Right lobe of liver (tissue), 4 donors: ENCODE measurements around the gene FAM174C.

Experiments
- CTCF ChIP-seq, 4 donors: fragments of 200-600 bp in 3 of 4; fragments of 450-650 bp in 1 of 4; IDR thresholded peaks; one replicate each; pipeline versions ENCODE4 v1.5.1 to v1.8.0; 2016 to 2022; ENCODE audit warnings: antibody characterized with exemption in 4 of 4, mild to moderate bottlenecking in 2 of 4
- POLR2A ChIP-seq: fragments of 450-650 bp; IDR thresholded peaks from one replicate; pipeline ENCODE4 v1.6.1; 2017; ENCODE audit warnings: antibody characterized with exemption, mild to moderate bottlenecking
- donor health status: DM: no; HTN: no; CAD: no.
- donor health status: DM: no; HTN: no; CAD: no.
- donor health status: DM: no; HTN: yes; CAD: no.

- no peak for TF ChIP-seq CTCF (IDR thresholded peaks at IDR 0.05)
- no peak for TF ChIP-seq POLR2A
Measured at GRCh38 chr19:1318678-1319471, 43.5 kb downstream of the FAM174C start.
